T-helper 1 cell (primary cell): ENCODE data around the gene IL6.
"Not testable (repeated sequence)": the region's sequence is repeated elsewhere in the genome, so short reads cannot be mapped to it uniquely, and the experiment has no call there.

Experiments
- DNase-seq, 5 donors: peaks; one replicate each; pipeline ENCODE4 v3.0.0-alpha.2; 2012 to 2020

IL6 gene

DNA sequence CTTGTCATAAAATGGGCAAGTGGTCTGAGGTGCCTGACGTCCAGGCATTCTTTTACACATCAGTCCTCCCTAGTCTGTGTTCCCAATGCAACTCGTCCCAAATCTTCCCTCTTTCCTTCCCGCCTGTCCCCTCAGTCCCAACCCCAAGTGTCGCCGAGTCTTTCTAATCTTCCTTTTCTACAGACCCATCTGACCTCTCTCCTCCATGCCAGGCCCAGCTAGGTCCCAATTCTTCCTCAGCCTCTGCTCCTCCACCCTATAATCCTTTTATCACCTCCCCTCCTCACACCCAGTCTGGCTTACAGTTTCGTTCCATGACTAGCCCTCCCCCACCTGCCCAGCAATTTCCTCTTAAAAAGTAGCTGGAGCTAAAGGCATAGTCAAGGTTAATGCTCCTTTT lies 22.3 kb upstream of the IL6 start:
- not testable (repeated sequence) for DNase-seq

DNA sequence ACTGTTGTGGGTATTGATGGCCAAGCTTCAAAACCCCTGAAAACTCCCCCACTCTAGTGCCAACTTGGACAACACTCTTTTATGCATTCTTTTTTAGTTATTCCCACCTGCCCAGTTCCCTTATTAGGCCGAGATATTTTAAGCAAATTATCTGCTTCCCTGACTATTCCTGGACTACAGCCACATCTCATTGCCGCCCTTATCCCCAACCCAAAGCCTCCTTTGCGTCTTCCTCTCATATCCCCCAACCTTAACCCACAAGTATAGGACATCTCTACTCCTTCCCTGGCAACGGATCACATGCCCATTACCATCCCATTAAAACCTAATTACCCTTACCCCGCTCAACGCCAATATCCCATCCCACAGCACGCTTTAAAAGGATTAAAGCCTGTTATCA lies 21.1 kb upstream of the IL6 start:
- not testable (repeated sequence) for DNase-seq

DNA sequence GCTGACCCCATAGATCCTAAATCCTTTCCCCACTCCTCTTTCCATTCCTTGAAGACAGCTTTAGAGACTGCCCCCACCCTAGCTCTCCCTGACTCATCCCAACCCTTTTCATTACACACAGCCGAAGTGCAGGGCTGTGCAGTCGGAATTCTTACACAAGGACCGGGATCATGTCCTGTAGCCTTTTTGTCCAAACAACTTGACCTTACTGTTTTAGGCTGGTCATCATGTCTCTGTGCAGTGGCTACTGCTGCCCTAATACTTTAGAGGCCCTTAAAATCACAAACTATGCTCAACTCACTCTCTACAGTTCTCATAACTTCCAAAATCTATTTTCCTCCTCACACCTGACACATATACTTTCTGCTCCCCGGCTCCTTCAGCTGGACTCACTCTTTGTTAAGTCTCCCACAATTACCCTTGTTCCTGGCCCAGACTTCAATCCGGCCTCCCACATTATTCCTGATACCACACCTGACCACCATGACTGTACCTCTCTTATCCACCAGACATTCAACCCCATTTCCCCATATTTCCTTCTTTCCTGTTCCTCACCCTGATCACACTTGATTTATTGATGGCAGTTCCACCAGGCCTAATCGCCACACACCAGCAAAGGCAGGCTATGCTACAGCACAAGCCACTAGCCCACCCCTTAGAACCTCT lies 19.8 kb upstream of the IL6 start:
- DNase-seq = not testable (repeated sequence)

DNA sequence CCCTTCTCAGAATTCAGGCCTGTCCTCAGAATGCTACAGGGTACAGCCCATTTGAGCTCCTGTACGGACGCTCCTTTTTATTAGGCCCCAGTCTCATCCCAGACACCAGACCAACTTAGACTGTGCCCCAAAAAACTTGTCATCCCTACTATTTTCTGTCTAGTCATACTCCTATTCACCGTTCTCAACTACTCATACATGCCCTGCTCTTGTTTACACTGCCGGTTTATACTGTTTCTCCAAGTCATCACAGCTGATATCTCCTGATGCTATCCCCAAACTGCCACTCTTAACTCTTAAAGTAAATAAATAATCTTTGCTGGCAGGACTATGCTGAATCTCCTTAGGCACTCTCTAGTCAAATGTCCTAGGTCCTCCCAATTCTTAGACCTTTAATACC lies 18.8 kb upstream of the IL6 start:
- DNase-seq = not testable (repeated sequence)

DNA sequence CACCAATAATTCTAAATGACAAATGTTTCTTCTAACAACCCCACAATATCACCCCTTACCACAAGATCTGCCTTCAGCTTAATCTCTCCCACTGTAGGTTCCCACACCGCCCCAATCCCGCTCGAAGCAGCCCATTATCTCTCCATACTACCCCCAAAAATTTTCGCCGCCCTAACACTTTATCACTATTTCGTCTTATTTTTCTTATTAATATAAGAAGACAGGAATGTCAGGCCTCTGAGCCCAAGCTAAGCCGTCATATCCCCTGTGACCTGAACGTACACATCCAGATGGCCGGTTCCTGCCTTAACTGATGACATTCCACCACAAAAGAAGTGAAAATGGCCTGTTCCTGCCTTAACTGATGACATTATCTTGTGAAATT lies 18.3 kb upstream of the IL6 start:
- DNase-seq = not testable (repeated sequence)

DNA sequence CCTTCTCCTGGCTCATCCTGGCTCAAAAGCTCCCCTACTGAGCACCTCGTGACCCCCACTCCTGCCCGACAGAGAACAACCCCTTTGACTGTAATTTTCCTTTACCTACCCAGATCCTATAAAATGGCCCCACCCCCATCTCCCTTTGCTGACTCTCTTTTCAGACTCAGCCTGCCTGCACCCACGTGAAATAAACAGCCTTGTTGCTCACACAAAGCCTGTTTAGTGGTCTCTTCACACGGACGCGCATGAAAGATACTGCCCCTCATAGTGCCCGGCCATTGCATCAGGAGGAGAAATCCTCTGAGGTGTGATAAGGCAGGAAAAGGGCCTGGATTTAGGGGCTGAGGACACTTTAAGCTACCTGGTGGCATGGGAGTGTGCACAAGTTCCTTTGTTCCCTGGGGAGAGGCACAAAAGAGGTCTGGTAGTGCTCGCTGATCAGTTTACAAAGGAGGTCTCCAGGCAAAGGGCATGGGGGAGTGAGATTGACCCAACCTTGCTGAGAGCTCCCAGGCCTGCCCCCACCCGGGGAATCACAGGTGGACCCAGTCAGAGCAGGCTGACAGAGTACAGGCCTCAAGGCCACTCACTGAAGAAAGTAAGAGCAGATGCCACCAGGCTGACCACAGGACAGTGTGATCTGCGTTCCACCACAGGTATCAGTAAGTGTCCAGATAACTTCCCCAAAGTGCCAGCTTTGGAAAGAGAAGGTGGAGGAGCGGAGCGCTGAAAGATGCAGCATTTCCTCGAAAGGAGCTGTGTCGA lies 17.8 kb upstream of the IL6 start:
- DNase-seq = not testable (repeated sequence)

DNA sequence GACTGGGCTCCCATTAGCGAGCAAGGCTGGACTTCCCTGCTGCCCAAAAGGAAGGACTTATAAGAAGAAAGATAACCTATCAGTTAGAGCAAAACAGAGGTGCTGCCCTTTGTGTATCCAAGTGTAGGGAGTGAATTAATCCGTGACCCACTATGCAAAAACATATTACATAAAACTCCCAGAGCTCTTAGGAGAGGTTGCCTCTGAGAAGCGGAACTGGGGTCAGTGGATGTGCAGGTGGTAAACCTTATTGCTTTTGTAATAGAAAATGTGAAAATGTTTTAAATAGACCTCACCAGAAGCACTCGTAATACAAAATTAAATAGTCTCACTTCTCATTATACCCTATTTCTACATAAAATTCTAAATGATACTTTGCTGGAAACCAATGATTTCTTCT lies 17.1 kb upstream of the IL6 start:
- DNase-seq = no peak

DNA sequence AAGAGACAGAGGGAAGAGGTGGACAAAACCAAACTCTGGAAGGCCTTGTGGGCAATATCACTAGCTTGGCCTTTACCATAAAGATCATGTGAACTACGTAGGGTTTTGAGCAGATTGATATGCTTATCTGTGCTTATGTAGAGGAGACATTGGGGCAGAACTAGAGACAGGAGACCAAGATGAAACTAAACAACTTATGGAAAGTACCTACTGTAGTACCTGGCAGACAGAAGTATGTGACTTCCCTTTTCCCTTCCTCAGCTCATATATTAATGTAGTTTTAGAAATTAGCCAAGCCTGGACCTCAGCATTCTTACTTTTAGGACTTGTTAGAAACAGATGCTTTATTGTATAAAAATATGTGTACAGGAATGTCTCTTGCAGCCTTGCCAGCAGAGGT lies 14.0 kb upstream of the IL6 start:
- DNase-seq = no peak

DNA sequence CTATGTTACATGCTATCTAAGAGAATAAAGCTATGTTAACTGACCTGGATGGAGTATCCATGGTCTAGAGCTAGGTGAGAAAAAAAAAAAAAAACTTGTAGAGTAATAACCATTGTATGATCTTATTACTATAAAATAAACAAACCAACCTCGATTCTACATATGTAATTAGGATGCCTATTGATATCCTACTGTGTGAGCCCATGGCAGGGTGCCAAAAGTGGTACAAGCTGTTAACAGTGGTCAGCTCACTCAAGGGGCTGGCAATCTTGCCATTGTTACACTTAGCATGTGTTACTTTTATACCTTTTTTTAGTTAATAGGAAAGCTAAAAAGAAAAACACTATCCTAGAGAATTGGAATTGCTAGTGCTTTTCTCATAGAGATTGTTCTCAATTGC lies 13.5 kb upstream of the IL6 start:
- no peak for DNase-seq

DNA sequence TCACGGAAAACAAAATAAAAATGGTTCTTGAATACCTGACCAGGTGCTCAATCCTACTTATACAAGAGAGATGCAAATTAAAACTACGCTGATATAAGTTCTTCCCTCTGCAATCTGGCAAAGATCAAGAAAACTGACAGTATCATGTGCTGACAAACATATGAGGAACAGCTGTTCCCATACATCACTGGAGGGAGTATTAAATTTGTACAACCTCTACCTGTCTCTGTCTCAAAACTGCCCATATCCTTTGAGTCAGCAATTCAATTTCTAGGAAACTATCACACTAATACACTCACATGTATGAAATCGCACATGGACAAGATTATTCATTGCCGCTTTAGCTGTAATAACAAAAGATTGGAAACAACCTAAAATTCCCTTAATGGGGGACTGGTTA lies 11.0 kb upstream of the IL6 start:
- no peak for DNase-seq

DNA sequence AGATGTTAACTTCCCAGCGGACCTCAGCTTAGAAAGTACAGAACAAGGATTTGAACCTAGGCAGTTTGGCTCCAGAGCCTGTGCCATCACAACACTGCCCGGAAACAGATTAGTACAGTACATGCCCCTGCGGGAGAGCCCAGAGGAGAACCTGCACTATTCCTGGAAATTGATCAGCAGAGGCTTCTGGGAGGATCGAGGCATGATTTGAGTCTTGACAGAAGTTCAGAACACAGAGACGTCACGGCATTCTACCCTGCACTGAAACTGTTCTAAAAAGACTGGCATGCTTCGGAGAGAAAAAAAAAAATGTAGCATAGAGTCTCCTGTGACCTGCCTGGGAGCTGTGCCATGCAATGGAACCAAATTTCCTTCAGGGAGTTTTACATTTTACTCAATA lies 9.2 kb upstream of the IL6 start:
- no peak for DNase-seq

DNA sequence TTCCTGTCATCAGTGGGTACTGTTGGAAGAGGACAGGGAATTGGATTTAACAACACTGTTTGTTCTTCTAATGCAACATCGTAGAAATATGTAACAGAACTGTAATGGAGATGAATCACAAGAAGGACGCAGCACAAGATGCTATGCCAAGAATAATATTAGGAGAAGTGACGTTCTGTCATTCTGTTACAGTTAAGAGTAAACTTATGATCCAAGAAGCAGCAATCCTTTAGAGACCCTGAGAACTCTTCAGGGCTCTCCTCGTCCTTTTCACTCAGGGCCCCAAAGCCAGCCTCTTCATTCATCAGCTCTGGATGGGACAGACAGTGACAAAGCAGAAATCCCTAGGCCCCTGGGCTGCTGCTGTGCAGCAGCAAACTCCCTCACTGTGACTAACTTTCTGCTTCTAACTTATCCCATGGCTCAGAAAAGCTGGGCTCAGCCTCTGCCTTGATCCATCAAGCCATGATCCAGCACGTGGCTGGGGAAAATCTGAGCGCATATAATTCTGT lies 8.7 kb upstream of the IL6 start:
- no peak for DNase-seq

DNA sequence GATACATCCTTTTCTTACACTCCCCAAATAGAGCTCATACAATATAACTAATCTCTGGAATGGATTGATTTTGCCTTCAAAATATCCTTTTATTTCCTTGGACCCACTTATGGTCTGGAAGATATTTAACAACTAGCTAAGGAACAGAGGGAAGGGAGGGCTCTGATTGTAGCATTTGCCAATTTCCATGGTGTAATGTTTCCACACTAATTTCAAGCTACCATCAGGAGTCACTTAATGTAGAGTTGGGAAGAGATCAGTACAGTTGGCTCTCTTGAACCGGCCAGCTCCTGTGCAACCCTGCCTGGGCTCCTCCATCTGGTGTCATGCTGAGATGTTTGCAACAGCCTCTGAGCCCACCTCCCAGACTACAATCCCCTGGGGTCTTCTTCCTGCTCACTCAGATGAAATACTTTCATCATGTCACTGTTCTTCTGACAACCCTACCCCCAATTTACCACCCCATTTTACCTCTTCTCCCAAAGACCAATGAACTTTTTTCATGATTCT lies 8.0 kb upstream of the IL6 start:
- no peak for DNase-seq

DNA sequence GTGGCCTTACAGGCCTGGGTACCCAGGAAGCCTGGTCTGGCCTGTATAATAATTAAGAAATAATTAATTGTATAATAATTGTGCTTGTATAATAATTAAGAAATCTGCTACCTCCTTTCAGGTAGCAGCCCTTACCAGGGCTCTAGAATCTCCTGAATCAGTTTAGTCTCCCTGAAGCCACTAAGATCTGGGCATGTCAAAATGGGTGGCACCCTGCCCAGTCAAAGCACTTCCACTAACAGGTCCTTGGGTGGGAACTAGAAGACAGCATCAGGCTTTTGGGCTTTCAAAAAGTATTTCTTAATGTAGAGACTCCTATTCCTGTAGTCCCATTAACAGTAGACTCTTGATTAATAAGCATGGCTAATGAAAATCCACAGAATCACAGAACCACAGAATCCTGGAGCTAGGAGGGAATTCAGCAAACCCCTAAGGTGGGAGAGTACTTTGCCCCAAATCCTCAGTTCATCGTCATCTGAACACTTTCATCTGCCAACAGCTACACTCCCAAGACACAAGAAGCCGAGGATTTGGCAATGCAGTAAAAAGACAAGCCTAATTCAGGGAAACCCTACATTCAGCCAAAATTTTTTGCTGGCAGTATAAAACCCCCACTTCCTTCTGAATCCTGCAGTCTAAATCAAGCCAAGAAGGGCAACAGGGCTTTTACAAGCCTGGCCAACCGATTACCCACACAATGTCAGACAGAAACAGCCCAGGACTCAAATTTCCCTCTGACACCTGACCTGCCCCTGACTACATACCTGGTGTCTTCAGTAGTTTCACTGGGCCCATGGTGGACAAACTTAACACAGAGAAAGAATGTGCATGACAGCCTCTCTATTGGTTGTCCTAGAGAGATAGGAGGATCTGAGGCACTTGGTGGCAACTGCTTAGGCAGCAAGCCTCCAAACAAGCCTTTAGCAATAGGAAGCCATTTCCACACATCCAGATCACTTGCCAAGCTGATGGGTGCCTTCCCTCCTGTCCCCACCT lies 5.9 kb upstream of the IL6 start:
- DNase-seq = no peak

DNA sequence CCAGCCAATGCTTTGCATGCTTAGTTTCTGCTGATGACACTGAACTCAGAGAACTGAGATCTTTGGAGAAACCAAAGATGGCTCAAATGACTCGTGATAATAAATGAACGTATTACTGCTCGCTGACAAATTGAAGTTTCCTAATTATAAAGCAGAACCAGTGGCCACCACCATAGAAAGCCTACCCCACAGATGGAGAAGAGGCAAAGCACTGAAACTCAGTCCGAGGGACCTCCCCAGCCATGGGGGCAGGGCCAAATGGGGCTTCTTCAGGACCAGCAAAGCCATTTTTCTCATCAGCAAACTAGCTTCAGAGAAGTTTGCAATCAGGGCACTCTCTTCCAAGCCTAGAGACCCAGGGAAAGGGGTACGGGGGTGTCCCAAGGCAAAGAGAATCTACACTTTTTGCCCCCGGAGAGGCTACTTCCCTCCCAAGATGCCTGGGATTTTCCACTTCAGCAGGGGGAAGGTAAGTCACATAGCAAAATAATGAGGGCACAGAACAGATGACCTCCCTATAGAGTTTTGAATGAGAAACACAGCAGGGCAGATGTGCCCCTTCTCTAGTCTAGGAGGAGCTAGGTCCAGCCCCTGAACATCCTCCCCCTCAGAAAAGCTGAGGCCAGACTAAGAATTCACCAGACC lies 4.3 kb upstream of the IL6 start:
- no peak for DNase-seq

DNA sequence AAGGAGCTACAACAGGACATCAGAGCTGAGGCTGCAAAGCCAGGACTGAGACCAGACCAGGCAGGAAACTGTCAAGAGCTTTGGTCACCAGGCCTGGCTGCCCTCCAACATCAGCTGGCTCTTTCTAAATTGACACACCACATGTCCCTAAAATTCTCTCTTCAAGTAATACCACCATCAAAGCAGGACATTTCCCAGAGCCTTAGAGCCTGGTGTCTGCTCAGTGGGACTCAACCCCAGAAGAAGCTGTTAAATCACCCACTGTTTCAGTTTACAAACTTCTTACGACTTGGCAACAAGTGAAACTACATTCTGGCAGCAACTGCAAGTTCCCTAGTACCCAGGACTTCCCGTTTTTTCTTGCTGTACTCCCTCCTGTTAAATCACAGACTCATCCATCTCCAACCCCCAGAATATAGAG lies 3.8 kb upstream of the IL6 start:
- no peak for DNase-seq

DNA sequence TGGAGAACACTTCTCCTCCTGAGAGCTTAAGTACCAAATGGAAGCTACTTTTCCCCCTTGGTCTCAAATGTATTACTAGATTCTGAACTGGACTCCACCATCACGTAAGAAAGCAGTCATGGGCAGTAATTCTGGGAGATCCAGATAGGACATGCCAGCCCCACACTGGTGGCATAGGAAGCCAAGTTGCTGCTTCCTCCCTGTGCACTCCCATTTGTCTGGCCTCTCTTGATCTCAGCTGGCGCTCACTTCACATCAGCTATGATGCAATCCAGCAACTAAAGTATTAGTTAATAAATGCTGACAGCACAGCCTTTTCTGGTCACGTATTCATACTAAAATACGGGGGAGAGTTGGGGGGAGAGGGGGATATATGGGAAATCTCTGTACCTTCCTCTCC lies 3.4 kb upstream of the IL6 start:
- no peak for DNase-seq

DNA sequence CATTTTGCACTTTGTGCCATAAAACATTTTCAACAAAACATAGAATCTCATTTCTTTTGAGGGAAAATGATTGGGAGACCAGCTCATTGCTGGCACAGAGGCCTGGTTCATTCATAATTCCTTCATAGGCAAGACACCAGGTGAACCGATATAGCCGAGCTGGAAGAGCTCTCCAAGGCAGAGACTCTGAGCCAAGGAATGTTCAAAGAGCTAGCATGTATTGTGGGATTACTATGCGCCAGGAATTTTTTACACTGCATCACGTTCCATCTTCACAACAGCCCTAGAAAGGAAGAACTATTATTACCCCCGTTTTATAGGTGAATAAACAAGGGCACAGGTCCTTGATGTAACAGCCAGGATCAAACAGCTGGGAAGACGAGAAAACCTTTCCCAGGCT lies 2.1 kb upstream of the IL6 start:
- no peak for DNase-seq

DNA sequence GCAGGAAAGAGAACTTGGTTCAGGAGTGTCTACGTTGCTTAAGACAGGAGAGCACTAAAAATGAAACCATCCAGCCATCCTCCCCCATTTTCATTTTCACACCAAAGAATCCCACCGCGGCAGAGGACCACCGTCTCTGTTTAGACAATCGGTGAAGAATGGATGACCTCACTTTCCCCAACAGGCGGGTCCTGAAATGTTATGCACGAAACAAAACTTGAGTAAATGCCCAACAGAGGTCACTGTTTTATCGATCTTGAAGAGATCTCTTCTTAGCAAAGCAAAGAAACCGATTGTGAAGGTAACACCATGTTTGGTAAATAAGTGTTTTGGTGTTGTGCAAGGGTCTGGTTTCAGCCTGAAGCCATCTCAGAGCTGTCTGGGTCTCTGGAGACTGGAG lies 1.4 kb upstream of the IL6 start:
- peak in 1 of 5 donors; percentile 39 for DNase-seq

DNA sequence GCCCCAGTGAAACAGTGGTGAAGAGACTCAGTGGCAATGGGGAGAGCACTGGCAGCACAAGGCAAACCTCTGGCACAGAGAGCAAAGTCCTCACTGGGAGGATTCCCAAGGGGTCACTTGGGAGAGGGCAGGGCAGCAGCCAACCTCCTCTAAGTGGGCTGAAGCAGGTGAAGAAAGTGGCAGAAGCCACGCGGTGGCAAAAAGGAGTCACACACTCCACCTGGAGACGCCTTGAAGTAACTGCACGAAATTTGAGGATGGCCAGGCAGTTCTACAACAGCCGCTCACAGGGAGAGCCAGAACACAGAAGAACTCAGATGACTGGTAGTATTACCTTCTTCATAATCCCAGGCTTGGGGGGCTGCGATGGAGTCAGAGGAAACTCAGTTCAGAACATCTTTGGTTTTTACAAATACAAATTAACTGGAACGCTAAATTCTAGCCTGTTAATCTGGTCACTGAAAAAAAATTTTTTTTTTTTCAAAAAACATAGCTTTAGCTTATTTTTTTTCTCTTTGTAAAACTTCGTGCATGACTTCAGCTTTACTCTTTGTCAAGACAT lies 574 bp upstream of the IL6 start:
- DNase-seq = peak in 4 of 5 donors; percentile 26 to 76 (median 28)

DNA sequence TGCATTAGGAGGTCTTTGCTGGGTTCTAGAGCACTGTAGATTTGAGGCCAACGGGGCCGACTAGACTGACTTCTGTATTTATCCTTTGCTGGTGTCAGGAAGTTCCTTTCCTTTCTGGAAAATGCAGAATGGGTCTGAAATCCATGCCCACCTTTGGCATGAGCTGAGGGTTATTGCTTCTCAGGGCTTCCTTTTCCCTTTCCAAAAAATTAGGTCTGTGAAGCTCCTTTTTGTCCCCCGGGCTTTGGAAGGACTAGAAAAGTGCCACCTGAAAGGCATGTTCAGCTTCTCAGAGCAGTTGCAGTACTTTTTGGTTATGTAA lies 675 bp downstream of the IL6 start:
- no peak for DNase-seq

DNA sequence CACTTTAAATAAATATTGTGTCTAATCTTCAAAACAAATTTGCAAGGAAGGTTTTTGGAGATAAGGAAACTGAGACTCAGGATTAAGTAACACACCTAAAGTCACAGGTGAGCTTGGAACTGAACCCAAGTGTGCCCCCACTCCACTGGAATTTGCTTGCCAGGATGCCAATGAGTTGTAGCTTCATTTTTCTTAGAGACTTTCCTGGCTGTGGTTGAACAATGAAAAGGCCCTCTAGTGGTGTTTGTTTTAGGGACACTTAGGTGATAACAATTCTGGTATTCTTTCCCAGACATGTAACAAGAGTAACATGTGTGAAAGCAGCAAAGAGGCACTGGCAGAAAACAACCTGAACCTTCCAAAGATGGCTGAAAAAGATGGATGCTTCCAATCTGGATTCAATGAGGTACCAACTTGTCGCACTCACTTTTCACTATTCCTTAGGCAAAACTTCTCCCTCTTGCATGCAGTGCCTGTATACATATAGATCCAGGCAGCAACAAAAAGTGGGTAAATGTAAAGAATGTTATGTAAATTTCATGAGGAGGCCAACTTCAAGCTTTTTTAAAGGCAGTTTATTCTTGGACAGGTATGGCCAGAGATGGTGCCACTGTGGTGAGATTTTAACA lies 1.5 kb downstream of the IL6 start:
- DNase-seq = peak in 1 of 5 donors; percentile 32
